Endothelial cell of umbilical vein (primary cell): ENCODE results near the gene PTPRD.
"Not testable (repeated sequence)": the region's sequence is repeated elsewhere in the genome, so short reads cannot be mapped to it uniquely, and the experiment has no call there.

Experiments
- EZH2 ChIP-seq: IDR thresholded peaks from 2 replicates; pipeline ENCODE4 v1.6.1; 2012; ENCODE audit warnings: borderline replicate concordance, low read depth, mild to moderate bottlenecking, moderate library complexity, low read length, inconsistent platforms; ENCODE audit not compliant: severe bottlenecking
- JUN ChIP-seq: IDR thresholded peaks from 2 replicates; pipeline ENCODE4 v1.6.1; 2011; ENCODE audit warnings: borderline replicate concordance, low read depth; ENCODE audit not compliant: insufficient read length, insufficient read depth
- TF ChIP-seq, protein P1 (sequence below), 2 donors: IDR thresholded peaks; 1 replicate in 1 of 2; 2 replicates in 1 of 2; pipeline ENCODE4 v1.5.1; 2011; ENCODE audit warnings: low read length in 2 of 2, mild to moderate bottlenecking in 2 of 2, moderate library complexity in 2 of 2, control low read depth in 1 of 2, inconsistent platforms in 1 of 2, low read depth in 1 of 2; ENCODE audit not compliant: insufficient read depth in 1 of 2; ENCODE audit errors: extremely low read depth in 1 of 2
- TF ChIP-seq, protein P2 (sequence below): IDR thresholded peaks from 2 replicates; pipeline ENCODE4 v1.6.1; 2011; ENCODE audit not compliant: insufficient read depth, insufficient read length

DNA sequence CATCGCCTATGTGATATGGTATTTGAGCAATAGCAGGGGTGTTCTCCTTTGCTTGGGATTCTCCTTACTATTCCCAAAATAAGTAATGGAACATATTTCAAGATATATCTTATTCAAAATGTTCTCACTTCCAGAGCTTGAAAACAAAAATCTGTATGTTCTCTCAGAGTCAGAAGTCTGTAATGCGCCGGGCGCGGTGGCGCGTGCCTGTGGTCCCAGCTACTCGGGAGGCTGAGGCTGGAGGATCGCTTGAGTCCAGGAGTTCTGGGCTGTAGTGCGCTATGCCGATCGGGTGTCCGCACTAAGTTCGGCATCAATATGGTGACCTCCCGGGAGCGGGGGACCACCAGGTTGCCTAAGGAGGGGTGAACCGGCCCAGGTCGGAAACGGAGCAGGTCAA, 1170.9 kb downstream of the PTPRD start:
- TF ChIP-seq, protein P1, sequence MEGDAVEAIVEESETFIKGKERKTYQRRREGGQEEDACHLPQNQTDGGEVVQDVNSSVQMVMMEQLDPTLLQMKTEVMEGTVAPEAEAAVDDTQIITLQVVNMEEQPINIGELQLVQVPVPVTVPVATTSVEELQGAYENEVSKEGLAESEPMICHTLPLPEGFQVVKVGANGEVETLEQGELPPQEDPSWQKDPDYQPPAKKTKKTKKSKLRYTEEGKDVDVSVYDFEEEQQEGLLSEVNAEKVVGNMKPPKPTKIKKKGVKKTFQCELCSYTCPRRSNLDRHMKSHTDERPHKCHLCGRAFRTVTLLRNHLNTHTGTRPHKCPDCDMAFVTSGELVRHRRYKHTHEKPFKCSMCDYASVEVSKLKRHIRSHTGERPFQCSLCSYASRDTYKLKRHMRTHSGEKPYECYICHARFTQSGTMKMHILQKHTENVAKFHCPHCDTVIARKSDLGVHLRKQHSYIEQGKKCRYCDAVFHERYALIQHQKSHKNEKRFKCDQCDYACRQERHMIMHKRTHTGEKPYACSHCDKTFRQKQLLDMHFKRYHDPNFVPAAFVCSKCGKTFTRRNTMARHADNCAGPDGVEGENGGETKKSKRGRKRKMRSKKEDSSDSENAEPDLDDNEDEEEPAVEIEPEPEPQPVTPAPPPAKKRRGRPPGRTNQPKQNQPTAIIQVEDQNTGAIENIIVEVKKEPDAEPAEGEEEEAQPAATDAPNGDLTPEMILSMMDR (IDR thresholded peaks at IDR 0.05; ENCODE audit: extremely low read depth in 1 of 2, insufficient read depth in 1 of 2, low read depth in 1 of 2, low read length in 2 of 2): not testable (repeated sequence)
- TF ChIP-seq, protein P2, sequence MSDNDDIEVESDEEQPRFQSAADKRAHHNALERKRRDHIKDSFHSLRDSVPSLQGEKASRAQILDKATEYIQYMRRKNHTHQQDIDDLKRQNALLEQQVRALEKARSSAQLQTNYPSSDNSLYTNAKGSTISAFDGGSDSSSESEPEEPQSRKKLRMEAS: not testable (repeated sequence)
- TF ChIP-seq EZH2, JUN: not testable (repeated sequence)
